IMR-90 (cell line): ENCODE measurements around the gene DISC1. TPM values are rescaled to one million over a fixed set of nuclear protein-coding genes. Genes with fewer than 3 reads are reported as not detected.

ENCODE experiments used
- ATAC-seq: fragments of 200-7000 bp; cut with Tn5 transposase; 2 replicates; pipeline ENCODE4 v1.9.1; 2020; ENCODE audit warnings: low read depth, mild to moderate bottlenecking, moderate library complexity
- BruUV-seq: library from RNA; stranded (reverse); fragments of 400-500 nt; replicated peaks from 2 replicates; lab custom pipeline; 2021; lab: Mats Ljungman, UMichigan
- CTCF ChIA-PET: fragments of 300-600 bp; formaldehyde crosslinking; extraction: SDS; loops from one replicate; lab custom pipeline; 2021; ENCODE audit warnings: antibody characterized with exemption; lab: Yijun Ruan, JAX
- POLR2A ChIA-PET: fragments of 300-600 bp; sonication (Branson Sonifier 250); formaldehyde crosslinking; loops from one replicate; lab custom pipeline; 2022; ENCODE audit warnings: antibody characterized with exemption; ENCODE audit not compliant: unreplicated experiment; lab: Charles Lee
- DNase-seq: peaks from one replicate; pipeline ENCODE4 v3.0.0; 2013
- H2AFZ ChIP-seq: replicated peaks from 2 replicates; pipeline ENCODE3; 2013; ENCODE audit warnings: low read length, mild to moderate bottlenecking; ENCODE audit not compliant: poor library complexity
- H2AK5ac ChIP-seq: 2 replicates; pipeline ENCODE4 v1.6.1; 2013; ENCODE audit warnings: low read depth, low read length, inconsistent platforms
- H2AK9ac ChIP-seq: replicated peaks from 2 replicates; pipeline ENCODE3; 2013; ENCODE audit warnings: mild to moderate bottlenecking, low read depth, low read length, moderate library complexity; ENCODE audit not compliant: poor library complexity
- H2BK120ac ChIP-seq: 2 replicates; pipeline ENCODE4 v1.6.1; 2013; ENCODE audit warnings: low read depth, low read length, inconsistent platforms
- H2BK15ac ChIP-seq: 3 replicates; pipeline ENCODE4 v1.6.1; 2013; ENCODE audit warnings: low read depth, low read length, inconsistent platforms
- H2BK20ac ChIP-seq: 2 replicates; pipeline ENCODE4 v1.6.1; 2013; ENCODE audit warnings: low read depth, mild to moderate bottlenecking, inconsistent platforms, low read length, moderate library complexity
- H2BK5ac ChIP-seq: 2 replicates; pipeline ENCODE4 v1.6.1; 2013; ENCODE audit warnings: mild to moderate bottlenecking, low read depth, low read length, inconsistent platforms; ENCODE audit not compliant: poor library complexity, severe bottlenecking
- H3K14ac ChIP-seq: replicated peaks from 2 replicates; pipeline ENCODE4 v1.6.1; 2013; ENCODE audit warnings: low read depth, low read length, inconsistent platforms
- H3K18ac ChIP-seq: 2 replicates; pipeline ENCODE4 v1.6.1; 2013; ENCODE audit warnings: low read depth, low read length, control low read depth
- H3K23ac ChIP-seq: 2 replicates; pipeline ENCODE4 v1.6.1; 2013; ENCODE audit warnings: low read depth, low read length, inconsistent platforms
- H3K27ac ChIP-seq: 2 replicates; pipeline ENCODE4 v1.5.1; 2013; ENCODE audit warnings: mild to moderate bottlenecking, control low read depth, low read length; ENCODE audit not compliant: insufficient read depth
- H3K27me3 ChIP-seq: 2 replicates; pipeline ENCODE4 v1.6.1; 2013; ENCODE audit warnings: low read length; ENCODE audit not compliant: control insufficient read depth, insufficient read depth
- H3K36me3 ChIP-seq: 2 replicates; pipeline ENCODE4 v1.6.1; 2013; ENCODE audit warnings: low read length, mixed read lengths; ENCODE audit not compliant: control insufficient read depth, insufficient read depth
- H3K4ac ChIP-seq: 2 replicates; pipeline ENCODE4 v1.6.1; 2013; ENCODE audit warnings: low read depth, low read length, inconsistent platforms
- H3K4me1 ChIP-seq: 2 replicates; pipeline ENCODE4 v1.6.1; 2013; ENCODE audit warnings: low read length, mixed read lengths; ENCODE audit not compliant: control insufficient read depth, insufficient read depth
- H3K4me2 ChIP-seq: 2 replicates; pipeline ENCODE4 v1.6.1; 2013; ENCODE audit warnings: low read depth, mild to moderate bottlenecking, control low read depth, low read length, moderate library complexity
- H3K4me3 ChIP-seq: 2 replicates; pipeline ENCODE4 v1.5.1; 2013; ENCODE audit warnings: low read depth, mild to moderate bottlenecking, control low read depth, low read length, moderate library complexity; ENCODE audit not compliant: insufficient read depth
- H3K56ac ChIP-seq: 2 replicates; pipeline ENCODE4 v1.6.1; 2013; ENCODE audit warnings: low read length, inconsistent platforms; ENCODE audit not compliant: insufficient read depth; ENCODE audit errors: extremely low read depth
- H3K79me1 ChIP-seq, 2 experiments: 2 replicates each; pipeline ENCODE4 v1.6.1; 2013; ENCODE audit warnings: low read length in 2 of 2, inconsistent platforms in 1 of 2, low read depth in 1 of 2
- H3K9ac ChIP-seq: 2 replicates; pipeline ENCODE4 v1.6.1; 2013; ENCODE audit warnings: low read depth, low read length, control low read depth
- H3K9me1 ChIP-seq: 2 replicates; pipeline ENCODE4 v1.6.1; 2013; ENCODE audit warnings: low read length, inconsistent platforms; ENCODE audit not compliant: insufficient read depth
- H3K9me3 ChIP-seq: 2 replicates; pipeline ENCODE4 v1.6.1; 2013; ENCODE audit warnings: low read length; ENCODE audit not compliant: control insufficient read depth, insufficient read depth
- H4K20me1 ChIP-seq: 2 replicates; pipeline ENCODE4 v1.6.1; 2013; ENCODE audit warnings: low read length, inconsistent platforms; ENCODE audit not compliant: insufficient read depth
- H4K5ac ChIP-seq: 2 replicates; pipeline ENCODE4 v1.6.1; 2013; ENCODE audit warnings: mild to moderate bottlenecking, low read depth, low read length, control low read depth
- H4K8ac ChIP-seq, 2 experiments: 2 replicates each; pipeline ENCODE4 v1.6.1; 2013; ENCODE audit warnings: low read depth in 2 of 2, low read length in 2 of 2, control low read depth in 1 of 2, inconsistent platforms in 1 of 2
- H4K91ac ChIP-seq: 2 replicates; pipeline ENCODE4 v1.6.1; 2013; ENCODE audit warnings: low read depth, low read length, inconsistent platforms; ENCODE audit not compliant: insufficient read depth
- BHLHE40 ChIP-seq: fragments of 150-350 bp; IDR thresholded peaks from 2 replicates; pipeline ENCODE4 v1.6.1; 2016; ENCODE audit warnings: mild to moderate bottlenecking, low read depth, low read length
- CEBPB ChIP-seq: IDR thresholded peaks from 2 replicates; pipeline ENCODE4 v1.6.1; 2012; ENCODE audit warnings: low read depth, low read length, improper control_type of control experiment
- MAFK ChIP-seq: IDR thresholded peaks from 2 replicates; pipeline ENCODE4 v1.6.1; 2012; ENCODE audit warnings: low read depth, low read length, improper control_type of control experiment
- MAZ ChIP-seq: IDR thresholded peaks from 2 replicates; pipeline ENCODE4 v1.6.1; 2012; ENCODE audit warnings: low read depth, mild to moderate bottlenecking, low read length, improper control_type of control experiment, moderate library complexity, borderline replicate concordance
- MXI1 ChIP-seq: IDR thresholded peaks from 2 replicates; pipeline ENCODE4 v1.6.1; 2012; ENCODE audit warnings: low read depth, mild to moderate bottlenecking, low read length, moderate library complexity, borderline replicate concordance
- NFE2L2 ChIP-seq: fragments of 150-350 bp; IDR thresholded peaks from 2 replicates; pipeline ENCODE4 v1.6.1; 2016; ENCODE audit warnings: low read depth, mild to moderate bottlenecking, low read length
- POLR2A ChIP-seq: IDR thresholded peaks from 2 replicates; pipeline ENCODE4 v1.6.1; 2012; ENCODE audit warnings: mild to moderate bottlenecking, low read depth, low read length
- RAD21 ChIP-seq: IDR thresholded peaks from 2 replicates; pipeline ENCODE4 v1.6.1; 2012; ENCODE audit warnings: low read length, improper control_type of control experiment
- RCOR1 ChIP-seq: IDR thresholded peaks from 2 replicates; pipeline ENCODE4 v1.6.1; 2012; ENCODE audit warnings: mild to moderate bottlenecking, low read length, improper control_type of control experiment; ENCODE audit not compliant: insufficient replicate concordance
- RFX5 ChIP-seq: IDR thresholded peaks from 2 replicates; pipeline ENCODE4 v1.8.0; 2012; ENCODE audit warnings: low read depth, mild to moderate bottlenecking, low read length, moderate library complexity
- SMC3 ChIP-seq: fragments of 150-350 bp; IDR thresholded peaks from 2 replicates; pipeline ENCODE4 v1.6.1; 2016; ENCODE audit warnings: low read depth, mild to moderate bottlenecking, antibody characterized with exemption, low read length, moderate library complexity
- WGBS, 2 experiments: methylation state at CpG; one replicate each; pipeline versions ENCODE4 v1.1.5 to v1.1.7; 2013; ENCODE audit warnings: missing lambda C conversion rate in 2 of 2; ENCODE audit not compliant: insufficient read length in 1 of 2; ENCODE audit errors: extremely low coverage in 2 of 2; 5-methylcytosine and 5-hydroxymethylcytosine counted together
- dilution Hi-C: fragments of 300-500 bp; cut with HindIII; formaldehyde crosslinking; loops from one replicate; pipeline ENCODE4 v1.14.3; 2018; ENCODE audit warnings: low sequenced_read_pairs; ENCODE audit not compliant: unreplicated experiment
- in situ Hi-C: fragments of 300-500 bp; cut with MboI; formaldehyde crosslinking; loops from 3 replicates; pipeline ENCODE4 v1.14.3; 2019; ENCODE audit warnings: low sequenced_read_pairs, inconsistent platforms, mixed read lengths
- intact Hi-C: fragments of 100-400 bp; cut with micrococcal nuclease; formaldehyde crosslinking; loops from 2 replicates; pipeline ENCODE4 v1.10.0; 2022
- polyA plus RNA-seq, 3 experiments: library from polyadenylated mRNA; depleted of rRNA; stranded (reverse); fragments of >200 nt; gene quantifications; 2 replicates each; pipeline ENCODE4 v1.2.3, GENCODE V29; 2012; ENCODE audit warnings: low replicate concordance in 1 of 3
- total RNA-seq: library from RNA; depleted of rRNA; stranded (reverse); fragments of >200 nt; gene quantifications from 2 replicates; pipeline ENCODE4 v1.2.3, GENCODE V29; 2012

The DISC1 gene
- total and polyA plus RNA-seq, 2 of the 4 experiments (the other 2 are of a cell fraction), result 2.2 to 7.0 TPM

- ChIA-PET POLR2A (no interaction called here), CTCF (no interaction called here)
- ATAC-seq, result no peak
- Histone ChIP-seq H3K56ac (no peak overlapping the region), H3K4ac (no peak overlapping the region), H2BK120ac (no peak overlapping the region), H3K9me3 (no peaks in the 10 kb centered on the region), H2BK15ac (peak overlapping the region; percentile 85; the same call in 1 of the 3 replicates), H3K18ac (no peak overlapping the region), H3K9me1 (peaks cover 2% of the 10 kb centered on the region; the same call in 1 of the 2 replicates), H4K8ac (no peak overlapping the region), H4K91ac (no peak overlapping the region; the same call in 1 of the 2 replicates), H2AK5ac (peak overlapping the region; percentile 57; the same call in 1 of the 2 replicates), H4K20me1 (no peaks in the 10 kb centered on the region), H2BK20ac (no peak overlapping the region), H3K27me3 (no peaks in the 10 kb centered on the region), H3K14ac (no peak overlapping the region), H4K5ac (no peak overlapping the region), H2AFZ (no peak overlapping the region), H3K36me3 (no peaks in the 10 kb centered on the region), H3K4me1 (no peaks in the 10 kb centered on the region), H2AK9ac (no peak overlapping the region), H3K79me1 (no peaks in the 10 kb centered on the region), H2BK5ac (no peak overlapping the region), H3K23ac (no peak overlapping the region), H3K27ac (no peak overlapping the region), H3K4me2 (no peak overlapping the region), H3K9ac (no peak overlapping the region), H3K4me3 (no peak overlapping the region)
- no peak for DNase-seq
- in situ Hi-C loops (no loop called here), intact Hi-C loops (no loop called here), dilution Hi-C loops (no loop called here)
- WGBS, 2 experiments, result no CpG with 5 or more reads among the region's 7 CpGs
- no TSS peak for BruUV-seq
- TF ChIP-seq BHLHE40 (no peak), RAD21 (no peak), POLR2A (no peak), MXI1 (no peak), MAFK (no peak), MAZ (no peak), RFX5 (no peak), NFE2L2 (no peak), CEBPB (no peak), SMC3 (no peak), RCOR1 (no peak)
These were observed 211.9 kb downstream of the DISC1 start for GRCh38 chr1:231838521-231838920.
